ENCODE results near the gene LNPEP.
"Not testable (repeated sequence)": the region's sequence is repeated elsewhere in the genome, so short reads cannot be mapped to it uniquely, and the experiment has no call there.

Gene LNPEP

GRCh38 chr5:96930589-96930988 is 5.3 kb upstream of the LNPEP start:
- no peak for DNase-seq

- DNase-seq = not testable (repeated sequence)
Measured at GRCh38 chr5:96931037-96931436, 4.8 kb upstream of the LNPEP start.

- DNase-seq = no peak
Measured at GRCh38 chr5:96931605-96932004, 4.3 kb upstream of the LNPEP start.

- no peak for DNase-seq
Measured at GRCh38 chr5:96932026-96932425, 3.9 kb upstream of the LNPEP start.

GRCh38 chr5:96933764-96934707 is 1.8 kb upstream of the LNPEP start:
- DNase-seq = peak in 1 of 2 experiments; percentile 66

- peak; percentile 83 to 94 for DNase-seq
Measured at GRCh38 chr5:96934708-96935558, 947 bp upstream of the LNPEP start.

GRCh38 chr5:96936431-96937320 is 796 bp downstream of the LNPEP start:
- DNase-seq = peak in 1 of 2 experiments; percentile 22

GRCh38 chr5:96940586-96940985 is 4.7 kb downstream of the LNPEP start:
- no peak for DNase-seq

DNA sequence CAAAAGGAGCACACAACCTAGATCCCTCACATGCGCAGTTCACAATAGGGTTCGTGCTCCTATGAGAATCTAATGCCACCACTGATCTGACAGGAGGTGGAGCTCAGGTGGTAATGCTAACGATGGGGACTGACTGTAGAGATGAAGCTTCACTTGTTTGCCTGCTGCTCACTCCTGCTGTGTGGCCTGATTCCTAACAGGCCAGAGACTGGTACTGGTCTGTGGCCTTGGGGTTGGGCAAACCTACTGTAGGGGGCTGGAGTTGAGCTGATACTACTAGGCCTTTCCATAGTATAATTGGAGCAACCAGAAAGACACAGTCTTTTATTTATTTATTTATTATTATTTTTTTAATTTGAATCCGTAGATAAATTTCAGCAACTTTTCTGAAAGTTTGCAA is 5.3 kb downstream of the LNPEP start:
- DNase-seq = no peak

DNA sequence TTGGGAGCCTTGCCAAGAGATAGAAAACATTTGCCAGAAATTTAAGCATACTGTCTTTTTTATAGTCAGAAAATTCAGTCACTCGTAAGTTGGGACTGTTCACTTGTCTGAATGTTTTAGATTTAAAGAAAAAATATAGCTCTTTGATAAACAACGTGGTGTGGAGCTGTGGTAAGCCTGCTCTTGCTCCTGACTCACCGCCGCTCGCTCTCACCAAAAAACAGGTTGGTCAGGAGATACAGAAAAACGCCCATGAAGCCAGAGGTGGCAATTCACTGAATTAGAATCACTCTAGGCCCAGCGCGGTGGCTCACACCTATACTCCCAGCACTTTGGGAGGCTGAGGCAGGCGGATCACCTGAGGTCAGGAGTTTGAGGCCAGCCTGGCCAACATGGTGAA is 6.2 kb downstream of the LNPEP start:
- no peak for DNase-seq

GRCh38 chr5:96942911-96943310 is 7.0 kb downstream of the LNPEP start:
- DNase-seq = no peak

DNA sequence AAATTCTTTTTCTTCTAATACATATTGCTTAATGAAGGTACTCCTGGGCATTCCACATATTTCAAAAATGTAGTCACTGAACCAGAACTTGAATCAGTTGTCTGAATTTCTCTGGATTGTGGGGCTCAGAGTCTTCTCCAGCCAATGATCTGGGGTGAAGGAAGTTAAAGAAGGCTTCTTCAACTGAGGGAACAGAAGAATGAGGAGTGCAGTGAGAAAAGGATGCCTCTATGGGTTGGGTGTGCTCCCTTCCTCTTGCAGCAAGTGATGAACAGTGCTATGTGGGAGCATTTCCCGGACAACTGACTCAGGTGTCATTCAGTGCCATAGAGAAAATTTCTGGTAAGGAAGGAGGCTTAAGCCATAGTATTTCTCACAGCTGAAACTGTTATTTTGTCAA is 7.9 kb downstream of the LNPEP start:
- no peak for DNase-seq

GRCh38 chr5:96945144-96945897 is 9.4 kb downstream of the LNPEP start:
- no peak for DNase-seq

GRCh38 chr5:96946381-96946780 is 10.5 kb downstream of the LNPEP start:
- no peak for DNase-seq

DNA sequence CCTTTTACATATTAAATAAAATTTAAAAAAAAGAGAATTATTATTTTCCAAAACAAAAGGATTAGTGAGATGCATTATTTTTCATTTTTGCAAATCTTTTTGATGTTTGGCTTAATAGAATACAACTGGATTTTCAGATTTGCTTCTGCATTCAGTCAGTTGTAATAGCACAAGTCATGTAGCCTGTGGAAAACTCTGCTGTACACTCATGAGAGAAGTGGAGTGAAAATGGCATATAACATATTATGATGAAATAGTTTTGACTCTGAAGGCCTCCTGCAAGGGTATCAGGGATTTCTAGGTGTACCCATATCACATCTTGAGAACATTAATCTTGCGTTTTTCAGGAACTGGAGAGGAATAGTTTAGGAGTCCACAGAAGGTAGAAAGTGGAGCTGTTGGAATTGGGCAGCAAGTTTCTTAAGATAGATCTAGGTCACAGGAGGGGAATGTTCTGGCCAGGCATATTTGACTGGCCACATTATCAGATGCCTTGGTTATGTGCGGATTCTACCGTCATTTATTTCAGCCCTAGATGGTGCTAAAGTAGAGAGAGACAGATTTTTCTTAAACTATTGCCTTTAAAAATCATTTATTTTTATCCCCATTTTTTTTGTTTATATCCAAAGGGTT is 16.4 kb downstream of the LNPEP start:
- no peak for DNase-seq

- peak in 1 of 2 experiments; percentile 61 for DNase-seq
Measured at GRCh38 chr5:96952974-96953730, 17.3 kb downstream of the LNPEP start.

DNA sequence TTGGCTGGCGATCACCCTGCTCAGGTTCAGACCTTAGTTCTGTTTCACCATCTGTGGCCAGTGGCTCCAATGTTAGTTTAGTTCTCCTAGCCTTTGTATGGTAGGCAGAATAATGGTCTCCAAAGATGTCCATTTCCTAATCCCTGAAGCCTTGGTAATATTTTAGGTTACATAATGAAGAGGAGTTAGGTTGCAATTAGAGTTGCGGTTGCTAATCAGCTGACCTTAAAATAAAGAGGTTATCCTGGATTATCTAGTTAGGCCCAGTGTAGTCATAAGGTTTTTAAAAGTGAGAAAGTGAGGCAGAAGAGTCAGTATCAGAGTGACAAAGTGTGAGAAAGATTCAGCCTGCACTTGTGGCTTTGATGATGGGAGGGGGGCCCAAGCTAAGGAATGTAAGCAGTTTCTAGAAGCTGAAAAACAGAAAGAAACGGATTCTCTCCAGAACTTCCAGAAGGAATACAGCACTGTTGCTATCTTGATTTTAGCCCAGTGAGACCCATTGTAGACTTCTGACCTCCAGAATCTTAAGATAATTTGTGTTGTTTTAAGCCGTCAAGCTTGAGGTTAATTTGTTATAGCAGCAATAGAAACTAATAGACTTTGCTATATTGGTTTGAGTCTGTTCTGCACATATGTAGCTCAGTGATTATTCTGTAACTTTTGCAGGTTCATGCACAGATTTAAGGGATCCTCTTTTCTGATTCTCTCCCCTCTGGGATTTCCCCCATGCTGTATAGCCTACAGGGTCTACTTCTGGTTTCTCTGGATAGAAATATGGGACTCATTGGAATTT is 21.6 kb downstream of the LNPEP start:
- no peak for DNase-seq

GRCh38 chr5:96958977-96959376 is 23.1 kb downstream of the LNPEP start:
- DNase-seq = no peak

DNA sequence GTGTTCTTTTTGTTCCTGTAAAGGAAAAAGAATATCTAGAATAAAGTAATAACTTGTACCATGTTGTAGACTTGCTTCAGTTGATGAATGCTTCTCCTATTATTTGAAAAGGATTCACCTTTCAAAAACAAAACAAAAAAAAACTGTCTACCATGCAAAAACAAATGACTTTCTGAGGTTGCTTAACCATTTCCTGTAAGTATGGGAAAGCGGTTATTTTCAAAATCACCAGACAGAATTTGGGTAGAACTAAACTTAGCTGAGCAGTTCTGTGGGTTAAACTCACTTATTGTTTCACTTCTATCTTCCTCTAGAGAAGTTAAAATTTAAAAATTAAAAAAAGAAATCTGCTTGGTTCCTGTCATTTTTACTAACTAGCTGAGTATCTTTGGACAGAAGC is 25.2 kb downstream of the LNPEP start:
- no peak for DNase-seq

- DNase-seq = no peak
Measured at GRCh38 chr5:96962540-96962991, 26.7 kb downstream of the LNPEP start.
